ENCODE results near the gene DPF3. TPM values are rescaled to one million over a fixed set of nuclear protein-coding genes. Genes with fewer than 3 reads are reported as not detected.

The DPF3 gene
- total RNA-seq, 2 donors from 2014 or later: 0.13 to 1.2 TPM

DNA sequence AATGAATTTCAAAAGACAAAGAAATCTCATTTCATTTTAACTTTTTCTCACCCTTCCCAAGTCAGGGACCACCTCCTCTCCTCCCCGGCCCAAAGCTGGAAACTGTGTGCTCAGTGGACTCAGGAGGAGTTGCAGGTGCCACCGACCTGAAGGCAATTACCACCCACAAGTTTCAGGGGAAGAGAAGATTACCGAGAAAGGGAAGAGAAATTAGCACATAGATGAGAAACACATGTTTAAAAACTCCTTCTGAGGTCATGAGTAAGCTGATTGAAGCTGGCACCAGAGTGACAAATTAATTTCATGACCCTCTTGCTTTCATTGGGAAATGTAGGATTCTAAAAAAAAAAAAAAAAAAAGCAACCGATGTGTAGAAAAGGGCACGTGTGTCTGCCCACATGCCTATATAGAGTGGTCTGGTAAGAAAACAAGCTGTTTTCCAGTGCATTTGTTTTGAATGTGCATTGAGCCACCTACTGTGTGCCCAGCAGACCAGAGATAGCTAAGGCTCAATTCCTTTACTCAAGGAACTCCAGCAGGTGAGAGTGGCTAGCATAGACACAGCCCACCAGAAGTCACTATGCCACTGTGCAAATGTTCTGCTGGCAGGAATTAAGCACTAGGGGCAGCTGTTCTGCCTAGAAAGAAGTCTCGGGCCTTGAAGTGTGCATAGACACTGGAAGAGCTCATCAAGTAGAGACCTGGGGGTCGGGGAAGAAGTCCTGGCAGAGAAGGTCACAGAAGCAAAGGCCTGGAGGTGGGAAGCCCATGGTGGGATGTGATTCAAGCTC is 30.5 kb downstream of the DPF3 start:
- Mint-ChIP-seq H3K27me3 (peaks cover 19% of the 10 kb centered on the region), H3K4me1 (peaks cover 6% of the 10 kb centered on the region), H3K4me3 (no peak overlapping the region), H3K27ac (no peak overlapping the region), H3K36me3 (ENCODE audit: low read depth) (peaks cover 6% of the 10 kb centered on the region)
- no peaks in the 10 kb centered on the region for H3K9me3 ChIP-seq (ENCODE audit: control insufficient read depth, low read length, poor library complexity, severe bottlenecking)
- no peak for ATAC-seq
- no peak for DNase-seq

DNA sequence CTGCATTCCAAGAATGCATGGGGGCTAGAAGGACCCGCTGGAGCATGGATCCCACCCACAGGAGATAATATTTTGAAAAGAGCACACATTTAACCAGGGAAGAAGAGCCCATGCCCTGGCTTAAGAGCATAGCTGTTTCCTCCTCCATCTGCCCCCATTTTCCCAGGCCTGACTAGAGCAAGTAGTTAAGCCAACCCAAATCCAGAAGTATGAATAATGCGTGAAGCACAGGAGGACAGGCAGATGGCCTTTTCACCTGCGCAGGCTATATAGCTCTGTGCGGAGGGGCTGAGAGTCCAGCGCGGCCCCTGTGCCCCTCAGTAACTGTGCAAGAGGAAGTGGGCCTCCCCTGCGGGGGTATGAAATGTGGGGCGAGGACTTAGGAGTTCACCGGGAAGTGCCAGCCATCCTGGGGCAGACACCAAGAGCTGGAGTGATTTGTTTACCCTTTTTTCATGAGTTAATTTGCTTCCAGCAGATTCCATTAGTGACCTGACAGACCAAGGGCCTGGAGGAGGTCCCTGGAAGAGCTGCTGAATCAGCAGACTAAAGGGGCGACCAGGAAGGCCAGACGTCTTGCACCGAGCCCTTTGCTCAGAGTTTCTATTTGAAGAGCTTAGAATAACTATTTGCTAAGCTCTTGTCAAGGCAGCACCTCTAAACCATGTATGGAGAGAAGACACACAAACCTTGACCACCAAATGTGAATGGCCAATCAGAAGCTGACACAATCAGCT is 37.2 kb downstream of the DPF3 start:
- Mint-ChIP-seq H3K4me3 (no peak overlapping the region), H3K36me3 (ENCODE audit: low read depth) (no peaks in the 10 kb centered on the region), H3K4me1 (peaks cover 3% of the 10 kb centered on the region), H3K27me3 (peaks cover 7% of the 10 kb centered on the region), H3K27ac (no peak overlapping the region)
- ATAC-seq (no peak), DNase-seq (no peak)
- H3K9me3 ChIP-seq (ENCODE audit: control insufficient read depth, low read length, poor library complexity, severe bottlenecking): no peaks in the 10 kb centered on the region

DNA sequence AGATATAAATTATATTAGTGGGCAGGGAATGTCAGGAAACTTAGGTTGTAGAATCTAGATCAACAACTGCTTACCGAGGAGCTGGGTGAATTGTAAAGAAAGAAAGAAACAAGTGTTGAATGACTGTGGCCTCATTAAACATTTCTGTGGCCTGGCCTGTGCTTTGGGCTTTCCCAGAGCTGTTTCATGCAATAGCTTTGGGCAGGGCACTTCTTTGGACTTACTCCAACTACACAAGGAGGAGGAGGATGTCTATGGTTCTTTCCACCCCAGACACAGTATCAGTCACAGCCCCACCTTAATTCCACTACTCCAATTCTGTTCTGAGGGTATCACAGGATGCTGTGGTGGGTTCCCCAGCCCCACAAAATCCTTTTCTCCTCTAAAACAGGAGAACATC is 38.0 kb downstream of the DPF3 start:
- Mint-ChIP-seq H3K4me1 (peaks cover under 1% of the 10 kb centered on the region), H3K27ac (no peak overlapping the region), H3K27me3 (peaks cover 9% of the 10 kb centered on the region), H3K36me3 (ENCODE audit: low read depth) (no peaks in the 10 kb centered on the region), H3K4me3 (no peak overlapping the region)
- no peaks in the 10 kb centered on the region for H3K9me3 ChIP-seq (ENCODE audit: control insufficient read depth, low read length, poor library complexity, severe bottlenecking)
- DNase-seq (no peak), ATAC-seq (no peak)

GRCh38 chr14:72852194-72852593 is 41.7 kb downstream of the DPF3 start:
- H3K9me3 ChIP-seq (ENCODE audit: control insufficient read depth, low read length, poor library complexity, severe bottlenecking): no peaks in the 10 kb centered on the region
- DNase-seq (no peak), ATAC-seq (no peak)
- H3K4me1 Mint-ChIP-seq: no peaks in the 10 kb centered on the region
- no peak overlapping the region for H3K27ac Mint-ChIP-seq
- H3K27me3 Mint-ChIP-seq: peaks cover 26% of the 10 kb centered on the region
- no peak overlapping the region for H3K4me3 Mint-ChIP-seq
- H3K36me3 Mint-ChIP-seq (ENCODE audit: low read depth): no peaks in the 10 kb centered on the region

DNA sequence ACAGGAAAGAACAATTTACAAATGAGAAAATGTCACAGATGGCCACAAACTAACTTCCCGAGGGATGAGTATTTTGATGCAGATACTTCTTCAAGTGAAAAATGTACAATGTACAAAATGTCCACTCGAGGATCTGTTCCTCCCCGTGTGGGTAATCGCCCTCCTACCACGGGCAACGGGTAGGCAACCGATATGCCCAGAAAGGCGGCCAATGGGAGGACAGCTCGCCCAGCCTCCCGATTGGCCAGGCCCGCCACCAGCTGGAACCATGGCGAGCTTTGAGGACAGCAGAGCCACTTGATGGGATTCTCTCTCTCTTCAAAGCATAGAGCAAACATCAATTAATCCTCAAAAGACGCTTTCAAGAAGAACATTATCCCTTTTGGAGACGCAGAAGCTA is 42.3 kb downstream of the DPF3 start:
- Mint-ChIP-seq H3K4me3 (no peak overlapping the region), H3K27me3 (peaks cover 26% of the 10 kb centered on the region), H3K27ac (no peak overlapping the region), H3K36me3 (ENCODE audit: low read depth) (no peaks in the 10 kb centered on the region), H3K4me1 (no peaks in the 10 kb centered on the region)
- ATAC-seq: no peak
- DNase-seq: no peak
- no peaks in the 10 kb centered on the region for H3K9me3 ChIP-seq (ENCODE audit: control insufficient read depth, low read length, poor library complexity, severe bottlenecking)

DNA sequence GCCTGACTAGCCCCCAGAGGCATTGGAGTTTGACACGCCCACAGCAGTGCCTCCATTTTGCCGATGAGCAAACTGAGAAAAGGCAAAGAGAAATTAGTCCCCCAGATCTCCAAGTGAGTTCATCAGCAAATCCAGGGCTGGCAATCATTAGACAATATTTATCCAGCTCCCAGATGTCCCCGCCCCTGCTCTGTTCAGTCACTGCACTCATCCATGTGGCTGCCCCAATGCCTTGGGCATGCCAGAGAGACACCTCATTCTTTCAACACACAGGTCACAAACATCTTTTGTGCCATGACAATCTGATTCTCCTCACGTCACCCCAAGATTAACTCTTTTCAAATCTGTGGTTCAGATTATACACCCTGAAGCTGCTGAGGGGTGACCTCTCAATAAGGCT is 43.5 kb downstream of the DPF3 start:
- no peak overlapping the region for H3K4me3 Mint-ChIP-seq
- H3K27me3 Mint-ChIP-seq: peaks cover 26% of the 10 kb centered on the region
- no peaks in the 10 kb centered on the region for H3K36me3 Mint-ChIP-seq (ENCODE audit: low read depth)
- H3K4me1 Mint-ChIP-seq: no peaks in the 10 kb centered on the region
- DNase-seq (no peak), ATAC-seq (no peak)
- H3K9me3 ChIP-seq (ENCODE audit: control insufficient read depth, low read length, poor library complexity, severe bottlenecking): no peaks in the 10 kb centered on the region
- H3K27ac Mint-ChIP-seq: no peak overlapping the region

- peaks cover 30% of the 10 kb centered on the region for H3K27me3 Mint-ChIP-seq
- no peak overlapping the region for H3K27ac Mint-ChIP-seq
- no peaks in the 10 kb centered on the region for H3K9me3 ChIP-seq (ENCODE audit: control insufficient read depth, low read length, poor library complexity, severe bottlenecking)
- no peak overlapping the region for H3K4me3 Mint-ChIP-seq
- DNase-seq (no peak), ATAC-seq (no peak)
- H3K36me3 Mint-ChIP-seq (ENCODE audit: low read depth): no peaks in the 10 kb centered on the region
- no peaks in the 10 kb centered on the region for H3K4me1 Mint-ChIP-seq
Observed at GRCh38 chr14:72849222-72849621, 44.7 kb downstream of the DPF3 start.

GRCh38 chr14:72847721-72848120 is 46.2 kb downstream of the DPF3 start:
- Mint-ChIP-seq H3K4me3 (no peak overlapping the region), H3K36me3 (ENCODE audit: low read depth) (no peaks in the 10 kb centered on the region), H3K4me1 (no peaks in the 10 kb centered on the region), H3K27me3 (peaks cover 30% of the 10 kb centered on the region), H3K27ac (no peak overlapping the region)
- no peak for DNase-seq
- ATAC-seq: no peak
- H3K9me3 ChIP-seq (ENCODE audit: control insufficient read depth, low read length, poor library complexity, severe bottlenecking): no peaks in the 10 kb centered on the region

DNA sequence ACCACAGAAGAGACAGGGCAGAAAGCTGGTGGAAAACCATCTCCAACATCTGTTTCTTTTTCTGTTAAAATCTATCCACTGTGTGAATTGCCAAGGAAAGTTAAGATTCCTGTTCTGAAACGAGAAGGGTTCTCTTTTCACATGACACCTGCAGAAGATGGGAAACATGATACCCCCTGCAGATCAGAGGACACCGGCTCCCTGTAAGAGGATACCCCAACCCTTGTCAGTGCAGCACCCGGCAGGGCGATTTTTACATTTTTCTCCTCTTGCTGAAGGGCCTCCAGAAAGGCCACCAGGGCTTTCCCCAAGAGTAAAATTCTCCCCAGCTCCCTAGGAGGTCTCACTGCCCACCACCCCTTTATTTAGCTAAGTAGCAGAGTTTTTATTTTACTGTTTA is 48.2 kb downstream of the DPF3 start:
- no peak for ATAC-seq
- no peak for DNase-seq
- Mint-ChIP-seq H3K4me3 (no peak overlapping the region), H3K36me3 (ENCODE audit: low read depth) (no peaks in the 10 kb centered on the region), H3K27ac (no peak overlapping the region), H3K4me1 (no peaks in the 10 kb centered on the region), H3K27me3 (peaks cover 25% of the 10 kb centered on the region)
- H3K9me3 ChIP-seq (ENCODE audit: control insufficient read depth, low read length, poor library complexity, severe bottlenecking): no peaks in the 10 kb centered on the region

- peaks cover 25% of the 10 kb centered on the region for H3K27me3 Mint-ChIP-seq
- H3K4me1 Mint-ChIP-seq: no peaks in the 10 kb centered on the region
- no peak overlapping the region for H3K27ac Mint-ChIP-seq
- no peaks in the 10 kb centered on the region for H3K9me3 ChIP-seq (ENCODE audit: control insufficient read depth, low read length, poor library complexity, severe bottlenecking)
- H3K36me3 Mint-ChIP-seq (ENCODE audit: low read depth): no peaks in the 10 kb centered on the region
- DNase-seq (no peak), ATAC-seq (no peak)
- H3K4me3 Mint-ChIP-seq: no peak overlapping the region
Observed at GRCh38 chr14:72845196-72845595, 48.7 kb downstream of the DPF3 start.

GRCh38 chr14:72844524-72844923 is 49.4 kb downstream of the DPF3 start:
- Mint-ChIP-seq H3K4me1 (no peaks in the 10 kb centered on the region), H3K27me3 (peaks cover 22% of the 10 kb centered on the region), H3K27ac (no peak overlapping the region), H3K4me3 (no peak overlapping the region), H3K36me3 (ENCODE audit: low read depth) (no peaks in the 10 kb centered on the region)
- no peak for ATAC-seq
- DNase-seq: no peak
- no peaks in the 10 kb centered on the region for H3K9me3 ChIP-seq (ENCODE audit: control insufficient read depth, low read length, poor library complexity, severe bottlenecking)

GRCh38 chr14:72839753-72840607 is 53.9 kb downstream of the DPF3 start:
- no peak overlapping the region for H3K27ac Mint-ChIP-seq
- H3K9me3 ChIP-seq (ENCODE audit: control insufficient read depth, low read length, poor library complexity, severe bottlenecking): no peaks in the 10 kb centered on the region
- H3K27me3 Mint-ChIP-seq: peaks cover 16% of the 10 kb centered on the region
- no peak for ATAC-seq
- H3K4me1 Mint-ChIP-seq: peaks cover 2% of the 10 kb centered on the region
- no peaks in the 10 kb centered on the region for H3K36me3 Mint-ChIP-seq (ENCODE audit: low read depth)
- H3K4me3 Mint-ChIP-seq: no peak overlapping the region
- no peak for DNase-seq

GRCh38 chr14:72839351-72839750 is 54.5 kb downstream of the DPF3 start:
- ATAC-seq (no peak), DNase-seq (no peak)
- H3K27ac Mint-ChIP-seq: no peak overlapping the region
- peaks cover 2% of the 10 kb centered on the region for H3K4me1 Mint-ChIP-seq
- peaks cover 13% of the 10 kb centered on the region for H3K27me3 Mint-ChIP-seq
- H3K9me3 ChIP-seq (ENCODE audit: control insufficient read depth, low read length, poor library complexity, severe bottlenecking): no peaks in the 10 kb centered on the region
- no peaks in the 10 kb centered on the region for H3K36me3 Mint-ChIP-seq (ENCODE audit: low read depth)
- H3K4me3 Mint-ChIP-seq: no peak overlapping the region

Measured in T-helper 17 cell (primary cell).